Esophagus muscularis mucosa (tissue), 4 donors: Measurements from ENCODE around the gene SHC1.

ENCODE experiments used
- EP300 ChIP-seq: sonication (generic); formaldehyde crosslinking; IDR thresholded peaks from one replicate; pipeline ENCODE4 v1.6.1; 2017; ENCODE audit warnings: antibody characterized with exemption
- POLR2A ChIP-seq: fragments of 450-650 bp; IDR thresholded peaks from one replicate; pipeline ENCODE4 v1.6.1; 2017; ENCODE audit warnings: antibody characterized with exemption, moderate library complexity, mild to moderate bottlenecking, low read depth
- POLR2AphosphoS5 ChIP-seq, 2 donors: sonication (generic); formaldehyde crosslinking; IDR thresholded peaks; one replicate each; pipeline ENCODE4 v1.6.1; 2017; ENCODE audit warnings: antibody characterized with exemption in 2 of 2
- TF ChIP-seq, protein P1 (sequence below), 3 experiments: fragments of 200-600 bp in 2 of 3; fragments of 450-650 bp in 1 of 3; sonication (generic) in 2 of 3; IDR thresholded peaks; one replicate each; pipeline ENCODE4 v1.5.1; 2017 to 2019; ENCODE audit warnings: antibody characterized with exemption in 3 of 3, mild to moderate bottlenecking in 2 of 3, moderate library complexity in 1 of 3

GRCh38 chr1:154964359-154964758 is 6.2 kb downstream of the SHC1 start:
- TF ChIP-seq, protein P1, sequence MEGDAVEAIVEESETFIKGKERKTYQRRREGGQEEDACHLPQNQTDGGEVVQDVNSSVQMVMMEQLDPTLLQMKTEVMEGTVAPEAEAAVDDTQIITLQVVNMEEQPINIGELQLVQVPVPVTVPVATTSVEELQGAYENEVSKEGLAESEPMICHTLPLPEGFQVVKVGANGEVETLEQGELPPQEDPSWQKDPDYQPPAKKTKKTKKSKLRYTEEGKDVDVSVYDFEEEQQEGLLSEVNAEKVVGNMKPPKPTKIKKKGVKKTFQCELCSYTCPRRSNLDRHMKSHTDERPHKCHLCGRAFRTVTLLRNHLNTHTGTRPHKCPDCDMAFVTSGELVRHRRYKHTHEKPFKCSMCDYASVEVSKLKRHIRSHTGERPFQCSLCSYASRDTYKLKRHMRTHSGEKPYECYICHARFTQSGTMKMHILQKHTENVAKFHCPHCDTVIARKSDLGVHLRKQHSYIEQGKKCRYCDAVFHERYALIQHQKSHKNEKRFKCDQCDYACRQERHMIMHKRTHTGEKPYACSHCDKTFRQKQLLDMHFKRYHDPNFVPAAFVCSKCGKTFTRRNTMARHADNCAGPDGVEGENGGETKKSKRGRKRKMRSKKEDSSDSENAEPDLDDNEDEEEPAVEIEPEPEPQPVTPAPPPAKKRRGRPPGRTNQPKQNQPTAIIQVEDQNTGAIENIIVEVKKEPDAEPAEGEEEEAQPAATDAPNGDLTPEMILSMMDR (IDR thresholded peaks at IDR 0.05), result no peak
- TF ChIP-seq POLR2A (no peak), POLR2AphosphoS5 (IDR thresholded peaks at IDR 0.05) (no peak), EP300 (no peak)
